Daoy (cell line): ENCODE data around the gene TUBB1. TPM values are rescaled to one million over a fixed set of nuclear protein-coding genes. Genes with fewer than 3 reads are reported as not detected.
"Not testable (repeated sequence)": the region's sequence is repeated elsewhere in the genome, so short reads cannot be mapped to it uniquely, and the experiment has no call there.

Experiments used
- DNase-seq: peaks from one replicate; pipeline ENCODE4 v3.0.0-alpha.2; 2015; ENCODE audit warnings: low read depth
- total RNA-seq: library from RNA; depleted of rRNA; stranded (reverse); fragments of >200 nt; shearing (Covaris generic); gene quantifications from 2 replicates; pipeline ENCODE4 v1.2.3, GENCODE V29; 2014; rRNA removed

TUBB1 gene
- total RNA-seq, result not detected in 2 replicates

DNA sequence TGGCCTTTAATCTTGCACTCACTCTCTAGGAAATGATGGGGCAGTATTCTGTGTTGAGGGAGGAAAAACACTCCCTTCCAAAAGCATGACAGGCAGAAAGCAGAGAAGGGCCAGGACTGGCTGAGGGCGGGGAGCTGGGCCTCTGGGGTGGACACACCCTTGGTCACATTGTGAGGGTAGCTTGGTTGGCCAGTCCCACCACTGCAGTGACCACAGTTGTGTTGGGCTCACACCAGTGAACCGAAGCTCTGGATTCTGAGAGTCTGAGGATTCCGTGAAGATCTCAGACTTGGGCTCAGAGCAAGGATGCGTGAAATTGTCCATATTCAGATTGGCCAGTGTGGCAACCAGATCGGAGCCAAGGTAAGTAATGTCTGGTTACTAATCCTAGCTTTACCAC is at the start of gene TUBB1:
TSS of gene TUBB1 (plus strand) at position 213 of the 400 bp plus-strand sequence. CDS start at position 307, 94 bp downstream.
- DNase-seq, result no peak

DNA sequence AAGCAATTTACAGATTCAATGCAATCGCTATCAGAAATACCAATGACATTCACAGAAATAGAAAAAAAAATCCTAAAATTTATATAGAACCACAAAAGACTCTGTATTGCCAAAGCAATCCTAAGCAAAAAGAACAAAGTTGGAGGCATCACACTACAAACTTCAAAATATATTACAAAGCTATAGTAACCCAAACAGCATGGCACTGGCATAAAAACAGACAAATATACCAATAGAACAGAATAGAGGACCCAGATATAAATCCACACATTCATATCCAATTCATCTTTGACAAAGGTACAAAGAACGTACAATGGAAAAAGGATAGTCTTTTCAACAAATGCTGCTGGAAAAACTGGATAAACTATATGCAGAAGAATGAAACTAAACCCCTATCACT is 49.8 kb upstream of the TUBB1 start:
- no peak for DNase-seq

DNA sequence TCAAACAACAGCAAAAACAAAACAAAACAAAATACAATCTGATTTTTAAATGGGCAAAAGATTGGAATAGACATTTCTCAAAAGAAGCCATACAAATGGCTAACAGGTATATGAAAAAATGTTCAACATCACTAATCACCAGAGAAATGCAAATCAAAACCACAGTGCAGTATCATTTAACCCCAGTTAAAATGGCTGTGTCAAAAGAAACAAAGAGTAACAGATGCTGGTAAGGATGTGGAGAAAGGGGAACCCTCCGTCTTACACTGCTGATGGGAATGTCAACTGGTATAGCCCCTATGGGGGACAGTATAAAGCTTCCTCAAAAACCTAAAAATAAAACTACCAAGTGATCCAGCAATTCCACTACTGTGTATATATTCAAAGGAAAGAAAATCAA is 49.1 kb upstream of the TUBB1 start:
- no peak for DNase-seq

- no peak for DNase-seq
These were observed 47.8 kb upstream of the TUBB1 start for GRCh38 chr20:58971429-58971828.

DNA sequence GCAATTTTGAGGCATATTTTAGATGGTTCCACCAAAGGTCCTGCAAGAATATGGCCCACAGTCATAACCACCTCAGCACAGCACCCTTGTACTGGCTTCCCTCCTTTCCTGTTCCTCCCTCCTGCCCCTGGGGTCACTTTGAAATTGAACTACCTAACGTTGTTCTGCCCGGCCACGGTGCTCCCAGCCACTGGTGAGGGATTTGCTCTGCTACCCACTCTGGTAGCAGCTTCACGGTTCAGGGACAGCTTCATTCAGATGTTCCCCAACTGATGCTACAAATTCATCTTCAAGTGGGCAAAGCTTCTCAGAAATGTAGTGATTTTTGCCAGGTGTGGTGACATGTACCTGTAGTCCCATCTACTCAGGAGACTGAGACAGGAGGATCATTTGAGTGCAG is 46.0 kb upstream of the TUBB1 start:
- DNase-seq, result no peak

DNA sequence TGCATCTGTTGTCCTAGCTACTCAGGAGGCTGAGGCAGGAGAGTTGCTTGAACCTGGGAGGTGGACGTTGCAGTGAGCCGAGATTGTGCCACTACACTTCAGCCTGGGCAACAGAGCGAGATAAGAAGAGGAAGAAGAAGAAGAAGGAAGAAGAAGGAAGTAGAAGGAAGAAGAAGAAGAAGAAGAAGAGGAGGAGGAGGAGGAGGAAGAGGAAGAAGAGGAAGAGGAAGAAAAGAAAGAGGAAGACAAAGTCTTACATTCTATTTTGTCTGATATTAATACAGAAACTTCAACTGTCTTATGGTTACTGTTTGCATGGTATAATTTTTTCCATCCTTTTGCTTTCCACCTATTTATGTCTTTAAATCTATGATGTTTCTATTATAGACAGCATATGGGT is 45.4 kb upstream of the TUBB1 start:
- DNase-seq, result no peak

GRCh38 chr20:58975353-58975752 is 43.9 kb upstream of the TUBB1 start:
- DNase-seq, result no peak

- DNase-seq, result no peak
These were observed 43.0 kb upstream of the TUBB1 start for GRCh38 chr20:58976061-58976730.

DNA sequence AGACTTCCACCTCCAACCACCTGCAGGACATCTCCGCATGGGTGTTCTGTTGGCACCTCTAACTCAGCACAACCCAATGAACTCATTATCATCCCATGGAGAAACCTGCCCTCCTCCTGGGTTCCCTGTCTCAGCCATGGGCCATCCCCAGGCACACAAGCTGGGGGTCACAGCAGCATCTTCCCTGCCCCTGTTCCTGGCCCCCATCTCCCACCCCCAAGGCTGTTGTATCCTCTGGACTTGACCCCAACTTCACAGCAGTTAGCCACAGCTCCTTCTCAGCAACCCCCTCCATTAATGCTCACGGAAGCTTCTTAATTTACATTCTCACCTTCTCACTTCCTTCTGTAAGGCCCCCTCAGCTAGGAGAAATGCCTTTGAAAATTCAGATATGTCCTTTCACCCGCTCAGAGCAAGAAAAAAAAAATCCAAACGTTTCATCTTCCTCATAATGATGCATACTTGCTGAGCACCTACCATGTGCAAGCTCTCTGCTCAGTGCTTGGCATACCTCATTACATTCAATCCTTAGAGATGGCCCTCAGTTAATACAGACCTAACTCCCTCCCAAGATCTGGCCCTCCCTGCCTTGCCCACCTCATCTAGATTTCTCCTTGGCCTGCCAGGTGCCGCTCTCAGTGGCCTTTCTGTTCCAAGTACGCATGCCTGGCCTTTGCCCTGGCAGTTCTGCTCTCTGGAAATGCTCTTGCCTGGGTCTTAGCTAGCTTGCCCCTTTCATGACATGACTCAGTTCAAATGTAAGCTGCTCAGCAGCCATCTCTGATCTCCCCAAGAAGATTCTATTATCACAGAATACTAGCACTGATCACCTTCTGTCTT is 40.7 kb upstream of the TUBB1 start:
- DNase-seq, result no peak

DNA sequence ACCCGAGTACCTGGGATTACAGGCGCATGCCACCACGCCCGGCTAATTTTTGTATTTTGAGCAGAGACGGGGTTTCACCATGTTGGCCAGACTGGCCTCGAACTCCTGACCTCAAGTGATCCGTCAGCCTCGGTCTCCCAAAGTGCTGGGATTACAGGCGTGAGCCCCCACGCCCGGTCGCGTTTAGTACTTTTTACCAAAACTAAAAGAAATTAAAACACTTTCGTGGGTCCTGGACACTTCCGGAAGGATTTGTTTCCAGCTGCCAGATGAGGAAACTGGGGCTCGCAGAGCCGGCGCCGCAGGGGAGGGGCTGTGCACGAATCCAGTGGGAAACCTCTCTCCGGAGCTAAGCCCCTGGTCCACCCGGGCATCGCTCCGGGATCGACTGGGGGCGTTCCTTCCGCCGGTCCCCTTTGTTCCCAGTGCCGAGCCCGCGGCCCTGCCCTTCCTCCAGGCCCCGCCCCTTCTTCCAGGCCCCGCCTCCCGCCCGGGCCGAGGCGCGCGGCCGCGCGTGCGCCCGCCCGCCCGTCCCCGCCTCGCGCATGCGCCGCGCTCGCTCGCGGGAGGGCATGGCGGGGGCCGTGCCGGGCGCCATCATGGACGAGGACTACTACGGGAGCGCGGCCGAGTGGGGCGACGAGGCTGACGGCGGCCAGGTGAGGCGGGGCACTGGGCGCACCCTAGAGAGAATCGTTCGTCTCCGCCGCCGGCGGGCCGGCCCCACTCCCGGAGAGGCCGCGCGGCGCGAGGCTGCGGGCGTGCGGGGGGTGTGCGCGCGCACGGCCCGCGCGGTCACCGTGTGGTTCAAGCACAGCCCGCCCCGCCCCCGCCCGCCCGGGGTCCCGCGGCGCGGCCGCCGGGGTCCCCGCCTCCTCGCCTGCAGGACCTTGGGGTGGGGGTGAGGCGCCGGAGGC is 38.3 kb upstream of the TUBB1 start, which contains the start of gene NELFCD:
TSS of gene NELFCD (plus strand) at position 546 of the 917 bp plus-strand sequence. CDS start at position 600, 54 bp downstream.
- peak; percentile 91 for DNase-seq

GRCh38 chr20:58981628-58982364 is 37.4 kb upstream of the TUBB1 start:
- DNase-seq, result no peak

DNA sequence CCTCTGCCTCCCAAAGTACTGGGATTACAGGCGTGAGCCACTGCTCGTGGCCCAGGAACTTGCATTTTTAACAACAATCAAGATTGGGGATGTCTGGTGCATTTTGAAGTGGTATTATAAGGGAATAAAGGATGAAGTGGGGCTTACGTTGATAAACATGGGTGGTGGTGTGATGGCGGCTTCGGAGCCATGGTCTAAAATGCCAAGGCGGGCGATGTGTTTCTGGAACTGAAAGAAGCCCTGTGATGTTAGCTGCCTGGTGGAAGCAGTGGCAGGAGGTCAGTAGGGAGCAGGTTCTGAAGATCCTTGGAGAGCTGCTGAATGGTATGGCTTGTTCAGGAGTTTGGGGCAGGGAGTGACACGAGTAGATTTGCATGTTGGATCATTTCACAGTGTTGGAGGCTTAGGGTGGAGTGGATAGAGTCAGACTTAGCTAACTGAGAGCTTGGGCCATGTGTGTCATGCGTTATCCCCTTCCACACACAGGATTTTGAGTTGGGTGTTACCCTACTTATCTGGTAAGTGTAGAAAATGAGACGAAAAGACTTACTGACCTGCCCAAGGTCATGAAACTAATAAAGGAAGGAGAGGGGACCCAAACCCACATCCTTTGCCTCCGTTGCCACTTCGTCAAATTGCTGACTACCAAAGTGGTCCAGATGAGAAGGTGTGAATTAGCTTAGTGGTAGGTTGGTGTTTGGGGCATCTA is 36.7 kb upstream of the TUBB1 start:
- DNase-seq, result no peak

DNA sequence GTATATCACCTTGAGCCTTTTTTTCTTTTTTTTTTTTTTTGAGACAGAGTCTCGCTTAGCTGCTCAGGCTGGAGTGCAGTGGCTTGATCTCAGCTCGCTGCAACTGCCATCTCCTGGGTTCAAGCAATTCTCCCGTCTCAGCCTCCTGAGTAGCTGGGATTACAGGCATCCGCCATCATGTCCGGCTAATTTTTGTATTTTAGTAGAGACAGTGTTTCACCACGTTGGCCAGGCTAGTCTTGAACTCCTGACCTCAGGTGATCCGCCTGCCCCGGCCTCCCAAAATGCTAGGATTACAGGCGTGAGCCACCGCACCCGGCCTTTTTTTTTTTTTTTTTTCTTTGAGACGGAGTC is 36.1 kb upstream of the TUBB1 start:
- not testable (repeated sequence) for DNase-seq

GRCh38 chr20:58984691-58985090 is 34.5 kb upstream of the TUBB1 start:
- DNase-seq, result no peak

GRCh38 chr20:58985656-58986055 is 33.6 kb upstream of the TUBB1 start:
- no peak for DNase-seq

GRCh38 chr20:58986286-58986967 is 32.8 kb upstream of the TUBB1 start:
- DNase-seq, result no peak

DNA sequence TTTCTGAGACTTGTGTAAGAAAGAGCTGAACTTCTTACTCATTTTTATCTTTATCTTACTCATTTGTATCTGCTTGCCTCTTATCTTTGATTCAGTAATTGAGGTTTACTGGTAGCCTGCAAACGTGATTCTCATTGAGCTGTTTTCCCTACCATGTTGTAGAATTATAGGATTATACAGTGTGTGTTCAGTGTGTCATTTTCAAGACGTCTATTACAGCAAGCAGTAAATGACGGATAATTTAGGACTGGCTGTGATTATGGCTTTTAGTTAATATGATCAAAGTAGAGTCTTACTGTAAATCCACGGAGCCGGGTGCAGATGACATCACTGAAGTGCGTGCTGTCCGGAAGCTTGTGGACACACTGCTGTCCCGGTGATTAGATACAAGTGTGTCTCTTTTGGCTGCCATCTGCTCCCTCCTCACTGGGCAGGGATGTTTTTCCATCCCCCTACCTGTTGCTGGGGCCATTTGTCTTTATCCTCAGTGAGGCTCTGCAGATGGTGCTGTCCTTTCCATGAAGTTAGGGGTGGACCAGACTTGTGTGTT is 32.2 kb upstream of the TUBB1 start:
- DNase-seq, result no peak

- no peak for DNase-seq
These were observed 31.3 kb upstream of the TUBB1 start for GRCh38 chr20:58987790-58988564.

DNA sequence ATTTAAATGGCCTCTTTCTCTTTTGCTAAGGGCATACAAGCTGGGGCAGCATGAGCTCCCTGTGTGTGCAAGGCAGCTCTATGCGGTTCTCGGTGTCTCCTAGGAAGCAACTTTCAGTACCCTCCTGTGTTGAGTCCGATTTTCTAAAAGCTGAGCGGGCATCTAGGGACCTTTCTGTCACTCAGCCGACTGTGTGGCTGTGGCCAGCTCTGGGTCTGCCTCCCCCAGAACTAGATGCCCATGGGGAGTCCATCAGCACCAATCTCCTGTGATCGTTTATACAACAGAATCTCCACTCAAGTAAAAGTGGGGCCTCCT is 30.7 kb upstream of the TUBB1 start:
- no peak for DNase-seq
